SK-N-SH (cell line): ENCODE measurements around the gene MAP4K4. TPM values are rescaled to one million over a fixed set of nuclear protein-coding genes. Genes with fewer than 3 reads are reported as not detected.

Source experiments
- CTCF ChIA-PET: fragments of 300-600, 350-600 bp; formaldehyde crosslinking; extraction: SDS; loops from one replicate; lab custom pipeline; 2021; lab: Yijun Ruan, JAX
- POLR2A ChIA-PET: fragments of 350-600 bp; sonication (Branson Sonifier 250); formaldehyde crosslinking; extraction: SDS; loops from one replicate; lab custom pipeline; 2020; ENCODE audit warnings: antibody characterized with exemption, inconsistent platforms; lab: Yijun Ruan, JAX
- DNase-seq: peaks from one replicate; pipeline ENCODE4 v3.0.0; 2012
- H2AFZ ChIP-seq: fragments of 200-600 bp; sonication (generic); 2 replicates; pipeline ENCODE4 v1.8.1; 2016; ENCODE audit warnings: antibody characterized with exemption, mild to moderate bottlenecking, low read depth
- H3F3A ChIP-seq: fragments of 200-600 bp; sonication (generic); replicated peaks from 2 replicates; pipeline ENCODE3; 2016; ENCODE audit warnings: antibody characterized with exemption, mild to moderate bottlenecking; ENCODE audit not compliant: insufficient read depth
- H3K27ac ChIP-seq, 2 experiments: fragments of 200-500 bp in 1 of 2; fragments of 200-600 bp in 1 of 2; sonication (Bioruptor generic) in 1 of 2; sonication (generic), shearing (Covaris generic) in 1 of 2; 2 replicates each; pipeline versions ENCODE4 v1.5.1 to v1.6.1; 2014 to 2016; ENCODE audit warnings: low read depth in 2 of 2, inconsistent platforms in 1 of 2, low read length in 1 of 2, mild to moderate bottlenecking in 1 of 2, mixed read lengths in 1 of 2
- H3K27me3 ChIP-seq: fragments of 200-600 bp; sonication (generic), shearing (Covaris generic); 2 replicates; pipeline ENCODE4 v1.6.1; 2016; ENCODE audit warnings: mixed run types; ENCODE audit not compliant: insufficient read depth
- H3K36me3 ChIP-seq, 2 experiments: fragments of 200-500 bp in 1 of 2; fragments of 200-600 bp in 1 of 2; sonication (Bioruptor generic) in 1 of 2; sonication (generic) in 1 of 2; replicated peaks in 1 of 2; 2 replicates each; pipeline versions ENCODE3 to v1.5.1; 2014 to 2016; ENCODE audit warnings: low read length in 1 of 2, mild to moderate bottlenecking in 1 of 2; ENCODE audit not compliant: insufficient read depth in 2 of 2, control insufficient read depth in 1 of 2
- H3K4me1 ChIP-seq, 2 experiments: fragments of 200-500 bp in 1 of 2; fragments of 200-600 bp in 1 of 2; sonication (Bioruptor generic) in 1 of 2; sonication (generic), shearing (Covaris generic) in 1 of 2; 2 replicates each; pipeline versions ENCODE4 v1.5.1 to v1.6.1; 2014 to 2016; ENCODE audit warnings: low read depth in 1 of 2, low read length in 1 of 2, mixed run types in 1 of 2; ENCODE audit not compliant: insufficient read depth in 2 of 2, control insufficient read depth in 1 of 2
- H3K4me2 ChIP-seq: fragments of 200-600 bp; sonication (generic), shearing (Covaris generic); 2 replicates; pipeline ENCODE4 v1.6.1; 2017; ENCODE audit warnings: mixed run types
- H3K4me3 ChIP-seq, 2 experiments: fragments of 200-500 bp in 1 of 2; fragments of 200-600 bp in 1 of 2; sonication (Bioruptor generic) in 1 of 2; sonication (generic), shearing (Covaris generic) in 1 of 2; 2 replicates each; pipeline versions ENCODE4 v1.5.1 to v1.8.1; 2014 to 2016; ENCODE audit warnings: low read depth in 2 of 2, inconsistent platforms in 1 of 2, low read length in 1 of 2, mild to moderate bottlenecking in 1 of 2, mixed read lengths in 1 of 2, moderate library complexity in 1 of 2
- H3K79me2 ChIP-seq: fragments of 200-600 bp; sonication (generic); 2 replicates; pipeline ENCODE4 v1.8.1; 2017; ENCODE audit warnings: mild to moderate bottlenecking; ENCODE audit not compliant: insufficient read depth
- H3K9ac ChIP-seq: fragments of 200-600 bp; sonication (generic); 2 replicates; pipeline ENCODE4 v1.6.1; 2017; ENCODE audit warnings: mixed run types
- H3K9me2 ChIP-seq: fragments of 200-600 bp; sonication (generic); 2 replicates; pipeline ENCODE4 v1.6.1; 2017; ENCODE audit warnings: mixed run types
- H3K9me3 ChIP-seq: fragments of 200-600 bp; sonication (generic); 2 replicates; pipeline ENCODE4 v1.6.1; 2017; ENCODE audit warnings: mixed run types, mild to moderate bottlenecking, moderate library complexity
- H4K20me1 ChIP-seq: fragments of 200-600 bp; sonication (generic); 2 replicates; pipeline ENCODE4 v1.6.1; 2017; ENCODE audit warnings: mild to moderate bottlenecking, mixed run types; ENCODE audit not compliant: insufficient read depth
- EZH2phosphoT487 ChIP-seq: fragments of 200-600 bp; sonication (generic); IDR thresholded peaks from 2 replicates; pipeline ENCODE4 v1.6.1; 2017; ENCODE audit warnings: low read depth, mixed run types, mild to moderate bottlenecking, antibody characterized with exemption, moderate library complexity, borderline replicate concordance
- JUND ChIP-seq: IDR thresholded peaks from 2 replicates; pipeline ENCODE4 v1.4.0; 2012
- NRF1 ChIP-seq: IDR thresholded peaks from 2 replicates; pipeline ENCODE4 v1.6.1; 2012; ENCODE audit warnings: low read depth, mild to moderate bottlenecking, low read length
- REST ChIP-seq: IDR thresholded peaks from 2 replicates; pipeline ENCODE4 v1.6.1; 2012; ENCODE audit warnings: mild to moderate bottlenecking, low read depth, low read length, moderate library complexity
- SMC3 ChIP-seq: IDR thresholded peaks from 2 replicates; pipeline ENCODE4 v1.6.1; 2012; ENCODE audit warnings: low read depth, low read length, improper control_type of control experiment
- TCF12 ChIP-seq: IDR thresholded peaks from 2 replicates; pipeline ENCODE4 v1.4.0; 2012
- TEAD4 ChIP-seq: IDR thresholded peaks from 2 replicates; pipeline ENCODE4 v1.4.0; 2012; ENCODE audit warnings: mild to moderate bottlenecking, borderline replicate concordance; ENCODE audit not compliant: insufficient read depth
- WGBS: methylation state at CpG from one replicate; pipeline ENCODE4 v1.1.6; 2017; ENCODE audit warnings: low lambda C conversion rate; 5-methylcytosine and 5-hydroxymethylcytosine counted together
- polyA plus RNA-seq, 3 experiments: library from polyadenylated mRNA; depleted of rRNA; stranded (reverse); fragments of >200 nt; gene quantifications; 2 replicates each; pipeline ENCODE4 v1.2.3, GENCODE V29; 2012

MAP4K4 gene
- polyA plus RNA-seq, 1 of the 3 experiments (the other 2 are of a cell fraction), result 72.9 TPM

DNA sequence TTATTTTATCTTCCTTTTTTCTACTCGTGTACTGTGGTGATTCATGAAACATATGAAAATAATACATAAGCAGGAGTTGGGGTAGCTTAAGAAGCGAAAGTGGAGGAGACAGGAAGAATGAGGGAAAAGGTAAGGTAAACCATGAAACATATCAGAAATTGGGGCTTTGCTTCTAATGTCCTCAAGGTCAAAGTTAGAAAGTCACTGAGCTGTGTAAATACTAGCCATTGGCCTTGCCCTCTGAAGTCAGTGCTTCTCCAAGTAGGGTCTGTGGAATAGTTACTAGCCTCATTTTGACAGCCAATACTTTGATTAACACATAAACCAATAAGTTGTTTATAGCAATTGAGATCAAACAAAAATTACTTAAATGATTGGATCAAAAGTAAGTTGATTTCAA lies 117.2 kb downstream of the MAP4K4 start:
- Histone ChIP-seq H3F3A (no peaks in the 10 kb centered on the region), H3K4me2 (no peak overlapping the region)
- CTCF ChIA-PET, result interaction anchor here (4.2 kb wide), 1 partner anchor 15 kb away, joined by 37 read pairs; no protein-coding TSS in a partner anchor
- TF ChIP-seq REST (no peak), JUND (no peak), SMC3 (no peak), TCF12 (no peak), TEAD4 (no peak), NRF1 (no peak)
- TF ChIP-seq, all 33 proteins: peak for 0
- no peaks in the 10 kb centered on the region for H3K9me3 ChIP-seq
- POLR2A ChIA-PET, result no interaction called here
- peaks cover 100% of the 10 kb centered on the region for H3K79me2 ChIP-seq
- no peaks in the 10 kb centered on the region for H3K9me2 ChIP-seq
- no peak for DNase-seq
- WGBS, result 91% methylated on average over 2 of the region's 2 CpGs
- H3K27ac ChIP-seq, result no peak overlapping the region; a peak in 1 of 4 replicates
- H3K27me3 ChIP-seq, result no peaks in the 10 kb centered on the region
- peaks cover 38 to 49% of the 10 kb centered on the region in 2 experiments for H3K4me1 ChIP-seq
- no peak overlapping the region for H3K4me3 ChIP-seq
- no peak overlapping the region for H2AFZ ChIP-seq
- no peak overlapping the region for H3K9ac ChIP-seq
- peaks cover 96% of the 10 kb centered on the region for H4K20me1 ChIP-seq
- H3K36me3 ChIP-seq, result peaks cover 0 to 3% of the 10 kb centered on the region in 2 experiments

- ChIA-PET POLR2A (no interaction called here), CTCF (interaction anchor here (4.2 kb wide), 1 partner anchor 15 kb away, joined by 37 read pairs; no protein-coding TSS in a partner anchor)
- Histone ChIP-seq H3K27ac (no peak overlapping the region), H3K4me1 (peaks cover 38 to 53% of the 10 kb centered on the region in 2 experiments), H3K4me2 (no peak overlapping the region), H3K79me2 (peaks cover 100% of the 10 kb centered on the region), H2AFZ (no peak overlapping the region), H3K9me2 (no peaks in the 10 kb centered on the region), H3K4me3 (no peak overlapping the region), H3F3A (peaks cover 1% of the 10 kb centered on the region), H3K9me3 (no peaks in the 10 kb centered on the region), H3K9ac (no peak overlapping the region), H3K27me3 (no peaks in the 10 kb centered on the region), H3K36me3 (peaks cover 0 to 3% of the 10 kb centered on the region in 2 experiments), H4K20me1 (peaks cover 97% of the 10 kb centered on the region)
- DNase-seq, result no peak
- WGBS, result 96% methylated on average over 3 of the region's 3 CpGs
- TF ChIP-seq TCF12 (no peak), EZH2phosphoT487 (no peak)
These were observed 117.6 kb downstream of the MAP4K4 start for GRCh38 chr2:101815154-101815553.
